IMR-90 (cell line): Measurements from ENCODE around the gene GRIA4. TPM values are rescaled to one million over a fixed set of nuclear protein-coding genes. Genes with fewer than 3 reads are reported as not detected.

Experiments
- ATAC-seq: fragments of 200-7000 bp; cut with Tn5 transposase; 2 replicates; pipeline ENCODE4 v1.9.1; 2020; ENCODE audit warnings: low read depth, mild to moderate bottlenecking, moderate library complexity
- BruUV-seq: library from RNA; stranded (reverse); fragments of 400-500 nt; replicated peaks from 2 replicates; lab custom pipeline; 2021; lab: Mats Ljungman, UMichigan
- CTCF ChIA-PET: fragments of 300-600 bp; formaldehyde crosslinking; extraction: SDS; loops from one replicate; lab custom pipeline; 2021; ENCODE audit warnings: antibody characterized with exemption; lab: Yijun Ruan, JAX
- POLR2A ChIA-PET: fragments of 300-600 bp; sonication (Branson Sonifier 250); formaldehyde crosslinking; loops from one replicate; lab custom pipeline; 2022; ENCODE audit warnings: antibody characterized with exemption; ENCODE audit not compliant: unreplicated experiment; lab: Charles Lee
- DNase-seq: peaks from one replicate; pipeline ENCODE4 v3.0.0; 2013
- H2AFZ ChIP-seq: replicated peaks from 2 replicates; pipeline ENCODE3; 2013; ENCODE audit warnings: low read length, mild to moderate bottlenecking; ENCODE audit not compliant: poor library complexity
- H2AK5ac ChIP-seq: 2 replicates; pipeline ENCODE4 v1.6.1; 2013; ENCODE audit warnings: low read depth, low read length, inconsistent platforms
- H2AK9ac ChIP-seq: replicated peaks from 2 replicates; pipeline ENCODE3; 2013; ENCODE audit warnings: mild to moderate bottlenecking, low read depth, low read length, moderate library complexity; ENCODE audit not compliant: poor library complexity
- H2BK120ac ChIP-seq: 2 replicates; pipeline ENCODE4 v1.6.1; 2013; ENCODE audit warnings: low read depth, low read length, inconsistent platforms
- H2BK15ac ChIP-seq: 3 replicates; pipeline ENCODE4 v1.6.1; 2013; ENCODE audit warnings: low read depth, low read length, inconsistent platforms
- H2BK20ac ChIP-seq: 2 replicates; pipeline ENCODE4 v1.6.1; 2013; ENCODE audit warnings: low read depth, mild to moderate bottlenecking, inconsistent platforms, low read length, moderate library complexity
- H2BK5ac ChIP-seq: 2 replicates; pipeline ENCODE4 v1.6.1; 2013; ENCODE audit warnings: mild to moderate bottlenecking, low read depth, low read length, inconsistent platforms; ENCODE audit not compliant: poor library complexity, severe bottlenecking
- H3K14ac ChIP-seq: replicated peaks from 2 replicates; pipeline ENCODE4 v1.6.1; 2013; ENCODE audit warnings: low read depth, low read length, inconsistent platforms
- H3K18ac ChIP-seq: 2 replicates; pipeline ENCODE4 v1.6.1; 2013; ENCODE audit warnings: low read depth, low read length, control low read depth
- H3K23ac ChIP-seq: 2 replicates; pipeline ENCODE4 v1.6.1; 2013; ENCODE audit warnings: low read depth, low read length, inconsistent platforms
- H3K27ac ChIP-seq: 2 replicates; pipeline ENCODE4 v1.5.1; 2013; ENCODE audit warnings: mild to moderate bottlenecking, control low read depth, low read length; ENCODE audit not compliant: insufficient read depth
- H3K27me3 ChIP-seq: 2 replicates; pipeline ENCODE4 v1.6.1; 2013; ENCODE audit warnings: low read length; ENCODE audit not compliant: control insufficient read depth, insufficient read depth
- H3K36me3 ChIP-seq: 2 replicates; pipeline ENCODE4 v1.6.1; 2013; ENCODE audit warnings: low read length, mixed read lengths; ENCODE audit not compliant: control insufficient read depth, insufficient read depth
- H3K4ac ChIP-seq: 2 replicates; pipeline ENCODE4 v1.6.1; 2013; ENCODE audit warnings: low read depth, low read length, inconsistent platforms
- H3K4me1 ChIP-seq: 2 replicates; pipeline ENCODE4 v1.6.1; 2013; ENCODE audit warnings: low read length, mixed read lengths; ENCODE audit not compliant: control insufficient read depth, insufficient read depth
- H3K4me2 ChIP-seq: 2 replicates; pipeline ENCODE4 v1.6.1; 2013; ENCODE audit warnings: low read depth, mild to moderate bottlenecking, control low read depth, low read length, moderate library complexity
- H3K4me3 ChIP-seq: 2 replicates; pipeline ENCODE4 v1.5.1; 2013; ENCODE audit warnings: low read depth, mild to moderate bottlenecking, control low read depth, low read length, moderate library complexity; ENCODE audit not compliant: insufficient read depth
- H3K56ac ChIP-seq: 2 replicates; pipeline ENCODE4 v1.6.1; 2013; ENCODE audit warnings: low read length, inconsistent platforms; ENCODE audit not compliant: insufficient read depth; ENCODE audit errors: extremely low read depth
- H3K79me1 ChIP-seq, 2 experiments: 2 replicates each; pipeline ENCODE4 v1.6.1; 2013; ENCODE audit warnings: low read length in 2 of 2, inconsistent platforms in 1 of 2, low read depth in 1 of 2
- H3K9ac ChIP-seq: 2 replicates; pipeline ENCODE4 v1.6.1; 2013; ENCODE audit warnings: low read depth, low read length, control low read depth
- H3K9me1 ChIP-seq: 2 replicates; pipeline ENCODE4 v1.6.1; 2013; ENCODE audit warnings: low read length, inconsistent platforms; ENCODE audit not compliant: insufficient read depth
- H3K9me3 ChIP-seq: 2 replicates; pipeline ENCODE4 v1.6.1; 2013; ENCODE audit warnings: low read length; ENCODE audit not compliant: control insufficient read depth, insufficient read depth
- H4K20me1 ChIP-seq: 2 replicates; pipeline ENCODE4 v1.6.1; 2013; ENCODE audit warnings: low read length, inconsistent platforms; ENCODE audit not compliant: insufficient read depth
- H4K5ac ChIP-seq: 2 replicates; pipeline ENCODE4 v1.6.1; 2013; ENCODE audit warnings: mild to moderate bottlenecking, low read depth, low read length, control low read depth
- H4K8ac ChIP-seq, 2 experiments: 2 replicates each; pipeline ENCODE4 v1.6.1; 2013; ENCODE audit warnings: low read depth in 2 of 2, low read length in 2 of 2, control low read depth in 1 of 2, inconsistent platforms in 1 of 2
- H4K91ac ChIP-seq: 2 replicates; pipeline ENCODE4 v1.6.1; 2013; ENCODE audit warnings: low read depth, low read length, inconsistent platforms; ENCODE audit not compliant: insufficient read depth
- CTCF ChIP-seq: conservative IDR thresholded peaks from 2 replicates; pipeline ENCODE4 v1.5.1; 2012; ENCODE audit warnings: mild to moderate bottlenecking, low read depth, low read length, improper control_type of control experiment
- FOS ChIP-seq: fragments of 150-350 bp; IDR thresholded peaks from 2 replicates; pipeline ENCODE4 v1.6.1; 2016; ENCODE audit warnings: low read depth, low read length
- MAFK ChIP-seq: IDR thresholded peaks from 2 replicates; pipeline ENCODE4 v1.6.1; 2012; ENCODE audit warnings: low read depth, low read length, improper control_type of control experiment
- MXI1 ChIP-seq: IDR thresholded peaks from 2 replicates; pipeline ENCODE4 v1.6.1; 2012; ENCODE audit warnings: low read depth, mild to moderate bottlenecking, low read length, moderate library complexity, borderline replicate concordance
- POLR2A ChIP-seq: IDR thresholded peaks from 2 replicates; pipeline ENCODE4 v1.6.1; 2012; ENCODE audit warnings: mild to moderate bottlenecking, low read depth, low read length
- SMC3 ChIP-seq: fragments of 150-350 bp; IDR thresholded peaks from 2 replicates; pipeline ENCODE4 v1.6.1; 2016; ENCODE audit warnings: low read depth, mild to moderate bottlenecking, antibody characterized with exemption, low read length, moderate library complexity
- WGBS, 2 experiments: methylation state at CpG; one replicate each; pipeline versions ENCODE4 v1.1.5 to v1.1.7; 2013; ENCODE audit warnings: missing lambda C conversion rate in 2 of 2; ENCODE audit not compliant: insufficient read length in 1 of 2; ENCODE audit errors: extremely low coverage in 2 of 2; 5-methylcytosine and 5-hydroxymethylcytosine counted together
- dilution Hi-C: fragments of 300-500 bp; cut with HindIII; formaldehyde crosslinking; loops from one replicate; pipeline ENCODE4 v1.14.3; 2018; ENCODE audit warnings: low sequenced_read_pairs; ENCODE audit not compliant: unreplicated experiment
- in situ Hi-C: fragments of 300-500 bp; cut with MboI; formaldehyde crosslinking; loops from 3 replicates; pipeline ENCODE4 v1.14.3; 2019; ENCODE audit warnings: low sequenced_read_pairs, inconsistent platforms, mixed read lengths
- intact Hi-C: fragments of 100-400 bp; cut with micrococcal nuclease; formaldehyde crosslinking; loops from 2 replicates; pipeline ENCODE4 v1.10.0; 2022
- polyA plus RNA-seq, 3 experiments: library from polyadenylated mRNA; depleted of rRNA; stranded (reverse); fragments of >200 nt; gene quantifications; 2 replicates each; pipeline ENCODE4 v1.2.3, GENCODE V29; 2012; ENCODE audit warnings: low replicate concordance in 1 of 3
- total RNA-seq: library from RNA; depleted of rRNA; stranded (reverse); fragments of >200 nt; gene quantifications from 2 replicates; pipeline ENCODE4 v1.2.3, GENCODE V29; 2012

The GRIA4 gene
- total and polyA plus RNA-seq, 2 of the 4 experiments (the other 2 are of a cell fraction): 0.36 to 1.0 TPM

- DNase-seq: no peak
- no peak overlapping the region for H4K8ac ChIP-seq
- H3K27ac ChIP-seq: no peak overlapping the region
- H3K23ac ChIP-seq: no peak overlapping the region
- BruUV-seq: no TSS peak
- H3K27me3 ChIP-seq: no peaks in the 10 kb centered on the region
- dilution Hi-C loops (no loop called here), intact Hi-C loops (no loop called here), in situ Hi-C loops (no loop called here)
- H3K9me1 ChIP-seq: no peaks in the 10 kb centered on the region
- no peak overlapping the region for H2AK9ac ChIP-seq
- H4K5ac ChIP-seq: no peak overlapping the region
- H2BK5ac ChIP-seq: no peak overlapping the region
- no peak overlapping the region for H3K4me3 ChIP-seq
- H4K91ac ChIP-seq: no peak overlapping the region
- ChIA-PET CTCF (no interaction called here), POLR2A (no interaction called here)
- no peaks in the 10 kb centered on the region for H4K20me1 ChIP-seq
- H2BK15ac ChIP-seq: no peak overlapping the region
- no peak for TF ChIP-seq FOS
- TF ChIP-seq CTCF: no peak
- no peak for TF ChIP-seq SMC3
- no peak for TF ChIP-seq MXI1
- TF ChIP-seq MAFK: peak; percentile 30; the same call in 1 of the 2 replicates
- no peak for TF ChIP-seq POLR2A
- no peak overlapping the region for H2AFZ ChIP-seq
- no peaks in the 10 kb centered on the region for H3K79me1 ChIP-seq
- no peak overlapping the region for H3K56ac ChIP-seq
- H3K4ac ChIP-seq: no peak overlapping the region
- no peaks in the 10 kb centered on the region for H3K4me1 ChIP-seq
- no peak overlapping the region for H2BK20ac ChIP-seq
- H3K9ac ChIP-seq: no peak overlapping the region
- H3K4me2 ChIP-seq: no peak overlapping the region
- no peak for ATAC-seq
- no peak overlapping the region for H2AK5ac ChIP-seq
- no peaks in the 10 kb centered on the region for H3K36me3 ChIP-seq
- H2BK120ac ChIP-seq: no peak overlapping the region
- no peaks in the 10 kb centered on the region for H3K9me3 ChIP-seq
- WGBS, 2 experiments: no CpG with 5 or more reads among the region's 1 CpG
- no peak overlapping the region for H3K14ac ChIP-seq
- H3K18ac ChIP-seq: no peak overlapping the region
These were observed 57.6 kb downstream of the GRIA4 start for GRCh38 chr11:105667441-105667840.
